NOMO-1 treated with dmso at 0.1 percent for 144 hours (cell line): ENCODE results near the gene PIGZ.
"Not testable (repeated sequence)": the region's sequence is repeated elsewhere in the genome, so short reads cannot be mapped to it uniquely, and the experiment has no call there.

ENCODE experiments used
- DNase-seq: peaks from one replicate; lab custom pipeline; 2025; ENCODE audit not compliant: unreplicated experiment; lab: John Stamatoyannopoulos, UW

Gene PIGZ

GRCh38 chr3:196962108-196962929, 6.3 kb downstream of the PIGZ start:
- no peak for DNase-seq

- no peak for DNase-seq
Measured at GRCh38 chr3:196954832-196955231, 13.8 kb downstream of the PIGZ start.

GRCh38 chr3:196951371-196951770, 17.3 kb downstream of the PIGZ start:
- DNase-seq: no peak

GRCh38 chr3:196949750-196950149, 18.9 kb downstream of the PIGZ start:
- DNase-seq: no peak

- DNase-seq: no peak
Measured at GRCh38 chr3:196949285-196949619, 19.4 kb downstream of the PIGZ start.

GRCh38 chr3:196948442-196949284, 20.0 kb downstream of the PIGZ start:
- no peak for DNase-seq

- DNase-seq: no peak
Measured at GRCh38 chr3:196947860-196948441, 20.7 kb downstream of the PIGZ start.

GRCh38 chr3:196947136-196947859, 21.3 kb downstream of the PIGZ start:
- DNase-seq: no peak

GRCh38 chr3:196944037-196944790, 24.4 kb downstream of the PIGZ start:
- DNase-seq: not testable (repeated sequence)

GRCh38 chr3:196942915-196943277, 25.7 kb downstream of the PIGZ start:
- no peak for DNase-seq

GRCh38 chr3:196942226-196942914, 26.3 kb downstream of the PIGZ start, which contains the start of gene NCBP2:
Gene NCBP2 (minus strand): TSS chr3:196942528. CDS start chr3:196942503, 25 bp downstream.
- DNase-seq: peak; percentile 98

GRCh38 chr3:196941729-196942225, 26.9 kb downstream of the PIGZ start:
- DNase-seq: peak; percentile 81

- DNase-seq: no peak
Measured at GRCh38 chr3:196938576-196938975, 30.1 kb downstream of the PIGZ start.

GRCh38 chr3:196938124-196938523, 30.5 kb downstream of the PIGZ start:
- DNase-seq: no peak

GRCh38 chr3:196936288-196936687, 32.3 kb downstream of the PIGZ start:
- DNase-seq: no peak

GRCh38 chr3:196932600-196932999, 36.0 kb downstream of the PIGZ start:
- no peak for DNase-seq

GRCh38 chr3:196931828-196932587, 36.6 kb downstream of the PIGZ start:
- no peak for DNase-seq

GRCh38 chr3:196931157-196931556, 37.5 kb downstream of the PIGZ start:
- no peak for DNase-seq
